Measurements from ENCODE around the gene PARD6A.

DNA sequence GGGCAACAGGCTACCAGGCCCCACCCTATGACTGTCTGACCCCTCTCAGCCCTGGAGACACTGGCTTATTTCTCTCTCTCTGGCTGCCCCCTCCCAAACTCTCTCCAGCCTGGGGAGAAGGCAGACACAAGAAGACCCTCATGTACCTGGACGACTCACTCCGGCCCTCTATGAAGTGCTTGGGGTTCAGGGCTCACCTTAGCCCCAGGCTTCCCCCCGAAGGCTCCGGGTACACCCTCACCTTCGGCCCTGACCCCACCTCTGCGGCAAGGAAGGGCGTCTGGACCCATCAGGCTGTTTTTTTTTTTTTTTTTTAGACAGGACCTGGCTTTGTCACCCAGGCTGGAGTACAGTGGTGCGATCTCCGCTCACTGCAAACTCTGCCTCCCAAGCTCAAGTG, 16.7 kb upstream of the PARD6A start:
- TF ChIP-seq TAF1 (IDR thresholded peaks at IDR 0.05; ENCODE audit: borderline replicate concordance, low read depth, low read length), result no peak
- TF ChIP-seq POLR2AphosphoS5 (IDR thresholded peaks at IDR 0.05; ENCODE audit: low read depth, low read length), result no peak
- TF ChIP-seq POLR2A (IDR thresholded peaks at IDR 0.05; ENCODE audit: low read depth, low read length), result no peak

Data from GM12892 (cell line).